ENCODE results near the gene VPS36. TPM values are rescaled to one million over a fixed set of nuclear protein-coding genes. Genes with fewer than 3 reads are reported as not detected.

VPS36 gene
- total RNA-seq, 1 experiment from 2014 or later: 29.2 TPM

DNA sequence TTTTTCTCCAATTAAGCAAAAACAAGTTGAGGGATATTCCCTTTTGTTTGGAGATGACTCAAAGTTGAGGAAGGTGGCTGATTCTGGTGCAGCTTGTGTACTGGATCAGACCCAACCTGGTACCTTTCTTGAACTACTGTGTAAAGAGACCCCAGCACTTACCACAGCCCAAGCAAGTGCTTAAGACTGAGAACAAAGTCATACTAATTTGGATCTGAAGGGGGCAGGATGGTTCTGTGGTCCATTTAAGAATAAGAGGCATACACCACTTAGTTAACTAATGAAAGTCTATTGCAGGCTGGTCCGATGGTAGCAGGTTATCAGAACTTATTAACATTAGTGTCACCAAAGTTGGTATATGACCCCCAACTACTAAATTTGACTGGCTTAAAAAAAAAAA, 50.7 kb downstream of the VPS36 start:
- Histone ChIP-seq H2BK12ac (ENCODE audit: insufficient read length, low read depth, low read length) (no peak overlapping the region), H3K27me3 (ENCODE audit: insufficient read depth, low read length) (no peaks in the 10 kb centered on the region; the same call in 1 of the 2 replicates), H3K4ac (ENCODE audit: low read depth, low read length) (no peak overlapping the region), H3K27ac (ENCODE audit: insufficient read length, low read depth, low read length) (no peak overlapping the region), H3K4me1 (ENCODE audit: insufficient read depth, low read length) (no peaks in the 10 kb centered on the region), H3T11ph (ENCODE audit: low read length) (no peak overlapping the region), H4K20me1 (ENCODE audit: control insufficient read depth, insufficient read depth, insufficient read length) (no peaks in the 10 kb centered on the region), H3K79me2 (ENCODE audit: insufficient read depth, low read length) (no peaks in the 10 kb centered on the region), H2AFZ (ENCODE audit: low read length) (no peak overlapping the region), H3K79me1 (ENCODE audit: insufficient read depth, low read depth, low read length, poor library complexity, severe bottlenecking) (no peaks in the 10 kb centered on the region), H3K9me3 (ENCODE audit: control insufficient read depth, low read depth, low read length) (no peaks in the 10 kb centered on the region), H2BK15ac (ENCODE audit: low read depth, low read length) (no peak overlapping the region), H2BK20ac (ENCODE audit: low read depth, low read length, poor library complexity, severe bottlenecking) (no peak overlapping the region), H3K56ac (ENCODE audit: insufficient read length, low read depth, low read length) (no peak overlapping the region), H3K14ac (ENCODE audit: insufficient read depth, low read length) (no peak overlapping the region), H2BK120ac (ENCODE audit: low read depth, low read length, poor library complexity, severe bottlenecking) (no peak overlapping the region), H3K4me2 (ENCODE audit: insufficient read depth, insufficient read length, low read length) (no peak overlapping the region), H3K23ac (ENCODE audit: insufficient read length, low read depth, low read length) (no peak overlapping the region), H4K8ac (replicated peaks; ENCODE audit: insufficient read length, low read depth, low read length) (no peak overlapping the region), H2BK5ac (ENCODE audit: insufficient read length, low read length) (no peak overlapping the region), H3K18ac (ENCODE audit: insufficient read length, low read depth, low read length) (no peak overlapping the region), H4K5ac (ENCODE audit: insufficient read length, low read depth, low read length) (no peak overlapping the region), H3K23me2 (ENCODE audit: insufficient read length, low read depth, low read length, poor library complexity, severe bottlenecking) (no peaks in the 10 kb centered on the region), H3K9ac (ENCODE audit: extremely low read depth, insufficient read length, low read length) (no peak overlapping the region), H2AK5ac (ENCODE audit: insufficient read length, low read length) (no peak overlapping the region), H4K91ac (ENCODE audit: insufficient read length, low read depth, low read length) (no peak overlapping the region)
- Mint-ChIP-seq H3K4me1 (no peaks in the 10 kb centered on the region), H3K27me3 (ENCODE audit: low read depth) (peaks cover 18% of the 10 kb centered on the region), H3K9me3 (no peaks in the 10 kb centered on the region), H3K36me3 (ENCODE audit: insufficient read depth in 1 of 3, low read depth in 3 of 3) (no peaks in the 10 kb centered on the region), H3K4me3 (no peak overlapping the region), H3K27ac (no peak overlapping the region)
- TF ChIP-seq CTCF (conservative IDR thresholded peaks at IDR 0.05): peak; percentile 30; the same call in 2 of the 3 replicates
- DNase-seq: no peak
- no CpG with 5 or more reads among the region's 1 CpG for WGBS (ENCODE audit: extremely low coverage, insufficient read length, low lambda C conversion rate)
